NT2/D1 (cell line): ENCODE measurements around the gene SPOCK1.

ENCODE experiments used
- YY1 ChIP-seq: IDR thresholded peaks from 2 replicates; pipeline ENCODE4 v1.6.1; 2011; ENCODE audit not compliant: insufficient read length, insufficient read depth
- ZNF274 ChIP-seq: IDR thresholded peaks from 2 replicates; pipeline ENCODE4 v1.6.1; 2011; ENCODE audit warnings: mild to moderate bottlenecking, low read depth, low read length

GRCh38 chr5:137182576-137182975 is 316.6 kb downstream of the SPOCK1 start:
- TF ChIP-seq YY1, result no peak
- no peak for TF ChIP-seq ZNF274
